GM19467 (cell line): ENCODE results near the gene SUPT20H.
A peak's percentile ranks its signal among the peaks of the same experiment; 100 is the strongest.

Source experiments
- ATAC-seq: cut with Tn5 transposase; IDR thresholded peaks from one replicate; pipeline ENCODE4 v1.9.1; 2021; ENCODE audit warnings: mild to moderate bottlenecking, moderate library complexity; ENCODE audit not compliant: unreplicated experiment

The SUPT20H gene

DNA sequence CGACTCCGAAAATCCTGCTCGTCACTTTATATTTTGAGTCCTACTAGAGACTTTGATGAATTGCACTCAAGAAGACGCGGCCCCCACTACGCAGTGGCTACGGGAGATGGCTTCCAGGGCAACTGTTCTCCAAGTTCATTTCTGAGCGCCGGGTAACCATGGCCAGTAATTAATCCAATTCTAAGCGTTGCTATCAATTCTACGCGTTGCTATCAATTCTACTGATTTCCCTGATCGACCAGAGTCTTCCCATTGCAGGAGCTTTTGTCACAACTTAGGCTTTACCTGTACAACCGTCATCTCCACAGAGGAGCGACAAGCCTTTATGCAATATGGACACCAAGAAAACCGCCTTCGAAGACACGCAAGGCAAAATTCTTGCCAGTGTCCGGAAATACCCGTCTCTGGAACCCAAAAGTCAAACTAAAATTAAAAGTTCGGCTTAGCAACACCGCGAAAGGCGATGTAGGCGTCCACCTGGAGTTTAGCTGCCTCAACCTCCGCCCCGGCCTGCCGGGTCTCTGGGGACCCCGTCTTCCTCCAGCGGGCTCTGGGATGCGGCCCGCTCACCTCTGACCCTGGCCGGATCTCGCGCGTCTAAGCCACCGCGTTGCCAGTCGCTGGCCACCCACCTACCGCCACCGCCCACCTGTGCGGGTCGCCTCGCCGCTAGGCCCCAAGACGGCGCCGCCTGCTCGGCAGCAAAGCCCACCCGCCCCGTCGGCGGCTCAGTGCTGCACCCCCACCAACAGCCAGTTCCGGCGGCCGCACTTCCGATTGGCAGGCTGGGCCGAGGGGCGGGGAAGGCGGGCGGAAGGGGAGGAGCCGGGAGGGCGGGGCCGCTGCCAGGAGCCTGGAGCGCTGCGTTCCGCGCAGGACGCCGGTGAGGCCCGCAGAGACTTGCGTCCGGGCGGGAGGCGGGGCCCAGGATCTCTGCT, at the start of gene SUPT20H:
Gene SUPT20H (minus strand): TSS at position 779 of the 938 bp plus-strand sequence. CDS start 8,198 bp downstream, outside the sequence.
- peak; percentile 98 for ATAC-seq

DNA sequence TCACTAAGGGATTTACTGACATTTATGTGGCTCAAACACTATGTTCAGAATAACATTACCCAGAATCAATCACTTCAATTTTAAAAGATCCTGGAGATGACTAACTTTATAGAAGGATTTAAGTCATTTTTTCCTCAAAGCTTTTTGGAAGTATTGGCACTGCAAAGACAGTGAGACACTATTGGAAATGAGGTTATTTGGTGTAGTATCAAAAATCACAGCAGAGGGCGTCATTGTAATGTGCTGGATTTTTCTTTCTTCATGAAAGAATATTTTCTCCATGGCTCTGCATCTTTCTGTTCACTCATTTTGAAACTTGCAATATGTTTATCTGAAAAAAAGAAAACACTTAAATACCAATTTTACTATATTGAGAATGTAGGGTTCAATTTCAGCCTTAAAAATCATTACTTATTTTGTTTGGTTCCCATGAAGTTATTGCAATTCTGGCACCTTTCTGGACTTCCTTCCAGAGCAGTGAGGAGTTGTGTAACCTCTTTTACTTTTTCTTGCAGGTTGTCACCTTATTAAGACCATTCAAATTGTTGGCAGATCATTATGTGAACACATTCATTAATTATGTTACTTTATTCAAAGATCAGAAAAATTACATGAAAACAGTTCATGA, 49.7 kb upstream of the SUPT20H start:
- no peak for ATAC-seq

DNA sequence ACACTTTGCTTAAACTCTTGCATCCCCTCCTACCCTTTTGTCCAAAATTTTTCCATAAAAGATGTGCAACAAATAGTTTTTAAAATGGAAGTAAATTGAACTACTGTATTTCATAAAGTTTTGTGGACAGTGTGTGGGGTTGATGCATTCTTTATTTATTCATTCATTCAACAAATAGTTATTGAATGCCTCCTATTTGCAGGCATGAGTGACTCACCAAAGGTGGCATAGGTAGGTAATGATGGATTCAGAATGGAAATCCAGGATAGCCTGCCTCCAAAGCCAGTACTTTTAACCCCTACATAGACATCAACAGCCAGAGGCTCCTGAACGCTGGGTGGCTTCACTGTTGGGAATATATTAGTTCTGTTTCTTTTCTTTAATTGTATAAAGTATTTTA, 48.4 kb upstream of the SUPT20H start:
- no peak for ATAC-seq

DNA sequence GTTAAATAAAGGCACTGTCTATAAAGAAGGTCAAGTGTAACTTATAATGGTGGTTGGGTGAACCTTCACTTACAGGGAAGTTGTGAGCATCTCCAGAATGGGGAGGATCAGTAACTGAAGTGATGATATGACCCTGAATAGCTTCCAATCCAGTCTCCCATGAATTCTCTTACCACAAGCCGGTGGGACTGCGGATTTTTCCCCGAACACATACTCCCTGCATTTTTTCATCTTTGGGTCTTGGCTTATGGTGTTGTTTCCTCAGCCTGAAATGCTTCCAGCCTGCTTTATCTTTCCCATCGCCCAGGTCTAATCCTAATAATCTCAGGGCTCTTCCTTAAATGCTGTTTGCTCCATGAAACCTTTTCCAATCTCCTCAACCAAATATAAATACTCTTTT, 48.0 kb upstream of the SUPT20H start:
- no peak for ATAC-seq

DNA sequence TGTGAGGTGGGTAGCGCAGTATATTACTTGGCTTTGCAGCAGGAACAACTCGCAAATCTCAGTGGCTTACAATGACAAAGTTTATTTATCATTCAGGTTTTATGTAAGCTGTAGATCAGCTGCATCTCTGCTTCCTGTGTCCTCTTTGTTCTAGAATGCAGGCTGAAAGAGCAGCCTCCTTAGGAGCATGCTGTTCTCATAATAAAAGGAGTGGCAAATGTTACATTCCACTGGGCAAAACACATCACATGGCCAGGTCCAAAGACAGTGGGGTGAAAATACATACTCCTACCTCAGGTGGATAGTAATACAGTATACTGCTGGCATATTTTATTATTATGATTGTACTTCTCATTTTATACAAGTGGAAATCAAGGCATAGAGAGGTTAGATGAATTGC, 47.2 kb upstream of the SUPT20H start:
- no peak for ATAC-seq

DNA sequence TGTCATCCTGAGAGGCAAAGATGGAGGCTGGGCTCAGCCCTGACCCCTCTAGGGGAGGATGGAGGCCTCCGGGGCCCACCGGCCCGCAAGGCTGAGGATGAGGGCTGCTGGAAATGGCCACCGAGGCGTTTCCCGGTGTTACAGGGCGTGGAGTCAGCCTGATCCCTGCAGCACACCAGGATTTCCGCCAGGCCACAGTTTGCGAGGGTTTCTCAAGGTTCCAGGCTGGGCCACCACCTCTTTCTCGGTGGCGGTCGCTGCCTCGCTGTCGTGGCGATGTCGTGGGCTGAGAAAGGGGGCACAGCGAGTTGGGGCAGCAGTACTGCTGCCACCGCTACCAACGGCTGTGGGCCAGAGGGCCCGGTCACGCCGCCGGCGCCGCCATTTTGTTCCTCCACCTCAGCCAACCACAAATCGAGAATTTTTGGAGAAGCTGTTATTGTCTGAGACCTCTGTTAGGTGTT, 45.8 kb upstream of the SUPT20H start, which contains the start of gene CSNK1A1L:
Gene CSNK1A1L (minus strand): TSS at position 414 of the 464 bp plus-strand sequence. CDS start 408 bp downstream, at position 6.
- no peak for ATAC-seq

DNA sequence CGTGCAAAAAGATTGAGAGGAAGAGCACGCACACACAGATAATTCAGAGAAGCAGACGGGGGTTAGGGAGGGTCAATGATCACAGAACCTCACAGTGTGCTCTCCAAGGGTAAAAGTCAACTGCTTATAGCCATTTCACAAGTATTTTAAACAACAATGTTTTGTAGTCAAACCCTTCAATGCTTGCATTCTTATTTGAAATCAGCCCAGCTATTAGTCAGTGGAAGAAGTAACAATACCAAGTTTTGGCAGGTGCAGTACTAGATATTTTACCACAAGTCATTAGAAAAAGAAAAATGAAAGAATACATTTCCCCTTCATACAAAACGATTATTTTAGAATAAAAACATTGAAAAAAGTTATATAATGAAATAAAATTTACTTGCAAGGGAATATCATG, 43.4 kb upstream of the SUPT20H start:
- ATAC-seq, result no peak

DNA sequence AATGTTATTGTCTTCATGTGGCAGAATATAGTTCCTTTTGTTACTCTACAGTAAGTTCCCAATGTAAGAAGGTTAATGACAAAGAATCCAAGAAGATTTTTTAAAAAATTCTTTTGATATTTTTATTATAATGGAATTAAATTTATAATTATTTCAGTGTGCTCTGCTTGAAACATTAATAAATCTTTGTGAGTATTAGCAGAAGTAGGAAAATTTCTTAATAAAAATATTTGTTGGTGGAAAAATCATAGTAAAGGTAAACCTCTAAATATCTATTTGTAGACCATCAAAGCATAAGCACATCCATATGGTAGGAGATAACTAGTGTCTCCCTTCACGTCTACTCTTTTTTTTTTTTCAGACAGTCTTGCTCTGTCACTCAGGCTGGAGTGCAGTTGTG, 41.7 kb upstream of the SUPT20H start:
- ATAC-seq, result no peak

DNA sequence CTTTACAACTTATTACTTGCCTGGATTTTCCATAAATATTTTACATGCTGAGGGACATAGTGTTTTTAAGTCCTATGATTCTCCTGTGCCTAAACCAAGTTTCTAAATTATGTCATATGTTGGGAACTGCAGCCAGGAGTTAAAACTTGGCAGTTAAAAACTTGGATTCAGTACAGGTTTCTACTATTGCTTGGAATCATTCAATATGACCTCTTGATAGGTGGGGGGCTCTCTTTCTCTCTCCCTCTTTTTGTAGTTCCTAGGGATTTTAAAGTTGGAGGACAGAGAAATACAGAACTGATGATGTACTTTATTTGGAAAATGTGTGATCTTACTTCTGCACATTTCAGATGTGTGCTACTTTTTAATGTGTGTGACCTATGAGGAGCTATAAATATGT, 41.2 kb upstream of the SUPT20H start:
- no peak for ATAC-seq

DNA sequence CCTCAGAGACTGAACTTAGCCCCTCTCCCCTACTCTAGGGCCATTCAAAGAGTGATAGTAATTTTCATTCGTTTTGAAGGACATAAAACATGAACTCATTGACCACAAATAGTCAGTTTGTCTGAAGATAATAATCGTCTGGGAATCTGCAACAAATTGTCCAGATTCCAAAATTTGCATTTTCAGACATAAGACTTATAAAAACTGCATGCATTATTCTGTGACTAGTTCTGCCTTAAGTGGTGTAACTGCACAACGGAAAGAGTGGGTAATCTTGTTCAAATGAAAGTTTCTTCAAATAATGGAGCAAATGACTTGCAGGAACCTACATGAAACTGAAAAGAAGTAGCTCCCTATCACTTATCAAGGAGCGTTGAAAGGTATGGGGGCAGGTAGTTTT, 37.6 kb upstream of the SUPT20H start:
- ATAC-seq, result no peak

DNA sequence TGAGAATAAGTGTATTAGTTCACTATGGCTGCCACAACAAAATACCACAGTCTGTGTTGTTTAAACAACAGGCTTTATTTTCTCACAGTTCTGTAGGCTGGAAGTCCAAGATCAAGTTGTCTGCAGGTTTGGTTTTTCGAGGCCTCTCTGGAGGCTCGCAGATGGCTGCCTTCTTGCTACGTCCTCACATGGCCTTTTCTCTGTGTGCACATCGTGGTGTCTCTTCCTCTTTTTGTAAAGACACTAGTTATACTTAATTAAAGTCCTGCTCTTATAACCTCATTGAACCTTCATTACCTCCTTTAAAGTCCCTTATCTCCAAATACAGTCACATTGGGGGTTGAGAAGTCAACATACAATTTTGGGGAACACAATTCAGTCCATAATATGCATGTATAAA, 35.4 kb upstream of the SUPT20H start:
- ATAC-seq, result no peak

DNA sequence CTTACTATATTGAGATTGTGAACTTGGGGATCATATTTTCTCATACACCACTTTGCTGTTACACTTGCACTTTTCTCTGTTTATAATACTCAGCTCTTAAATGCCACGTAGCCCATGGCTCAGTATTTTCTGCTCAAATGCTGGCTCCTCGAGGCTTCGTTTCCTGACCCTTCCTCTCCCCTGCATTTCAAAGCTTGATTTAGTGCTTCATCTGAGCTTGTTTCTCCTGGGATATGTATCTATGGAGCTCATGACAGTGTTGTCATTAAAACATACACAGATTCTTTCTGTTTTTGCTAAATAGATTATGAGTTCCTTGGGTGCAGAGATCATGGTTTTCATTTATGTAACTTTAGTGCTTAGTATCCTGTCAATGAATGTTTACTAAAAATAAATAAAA, 34.6 kb upstream of the SUPT20H start:
- no peak for ATAC-seq

DNA sequence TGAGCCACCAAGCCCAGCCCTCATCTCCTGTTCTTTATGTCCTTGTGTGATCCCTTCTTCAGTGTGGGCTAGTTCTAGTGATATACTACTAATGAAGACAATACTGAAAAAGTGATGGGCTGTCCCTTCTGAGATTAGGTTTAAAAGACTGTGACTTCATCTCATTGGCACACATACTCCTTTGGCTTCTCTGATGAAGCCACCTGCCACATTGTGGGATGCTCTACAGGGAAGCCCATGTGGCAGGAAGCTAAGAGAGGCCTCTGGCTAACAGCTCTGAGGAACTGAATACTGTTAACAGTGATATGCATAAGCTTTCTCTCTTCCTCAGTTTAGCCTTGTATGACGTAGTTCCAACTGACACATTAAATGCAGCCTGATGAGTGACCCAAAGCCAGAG, 32.3 kb upstream of the SUPT20H start:
- ATAC-seq, result no peak

DNA sequence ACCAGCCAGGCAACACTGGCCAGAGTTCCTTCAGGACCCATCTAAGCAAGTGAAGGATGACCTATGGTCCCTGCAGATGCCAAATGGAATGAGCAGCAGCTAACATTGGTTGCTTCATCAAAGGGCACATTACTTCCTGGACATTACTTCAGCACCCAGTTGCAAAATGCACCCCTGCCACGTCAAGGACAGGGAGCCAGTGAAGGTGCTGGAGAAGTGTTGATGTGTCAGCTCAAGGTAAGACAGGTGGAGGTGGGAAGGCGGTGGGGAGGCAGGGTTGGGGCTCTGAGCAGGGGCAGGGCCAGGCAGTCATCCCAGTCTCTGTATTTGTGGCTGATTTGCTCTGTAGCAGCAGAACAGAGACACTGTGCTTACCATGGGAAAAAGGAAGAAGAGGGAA, 31.4 kb upstream of the SUPT20H start:
- ATAC-seq, result no peak

DNA sequence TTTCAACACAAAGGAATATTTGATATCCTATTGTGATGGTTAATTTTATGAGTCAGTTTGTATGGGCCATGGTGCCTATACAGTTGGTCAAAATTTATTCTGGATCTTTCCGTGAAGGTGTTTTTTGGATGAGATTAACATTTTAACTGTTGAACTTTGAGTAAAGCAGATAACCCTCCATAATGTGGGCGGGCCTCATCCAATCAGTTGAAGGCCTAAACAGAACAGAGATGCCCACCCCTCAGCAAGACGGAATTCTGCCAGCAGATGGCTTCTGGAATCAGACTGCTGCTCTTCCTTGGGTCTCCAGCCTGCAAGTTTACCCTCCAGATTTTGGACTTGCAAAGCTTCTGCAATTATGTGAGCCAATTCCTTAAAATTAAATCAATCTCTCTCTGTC, 30.0 kb upstream of the SUPT20H start:
- no peak for ATAC-seq

DNA sequence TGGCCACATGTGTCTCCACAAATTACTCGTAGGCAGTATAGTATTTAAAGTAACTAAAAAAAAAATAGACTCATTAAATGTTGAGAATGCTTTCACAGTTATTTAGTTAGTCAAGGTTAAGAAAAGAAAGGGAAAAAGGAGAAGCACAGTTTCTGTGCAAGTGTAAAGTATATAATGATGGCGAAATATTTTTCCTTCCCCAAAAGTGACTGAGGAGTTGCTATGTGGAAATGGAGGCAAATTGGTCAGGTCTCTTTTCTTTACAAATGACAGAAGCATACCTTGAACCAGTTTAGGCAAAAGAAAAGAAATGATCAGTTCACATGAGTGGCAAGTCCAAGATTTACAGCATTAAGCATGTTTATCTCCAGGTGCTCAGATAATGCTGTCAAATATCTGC, 28.0 kb upstream of the SUPT20H start:
- no peak for ATAC-seq

DNA sequence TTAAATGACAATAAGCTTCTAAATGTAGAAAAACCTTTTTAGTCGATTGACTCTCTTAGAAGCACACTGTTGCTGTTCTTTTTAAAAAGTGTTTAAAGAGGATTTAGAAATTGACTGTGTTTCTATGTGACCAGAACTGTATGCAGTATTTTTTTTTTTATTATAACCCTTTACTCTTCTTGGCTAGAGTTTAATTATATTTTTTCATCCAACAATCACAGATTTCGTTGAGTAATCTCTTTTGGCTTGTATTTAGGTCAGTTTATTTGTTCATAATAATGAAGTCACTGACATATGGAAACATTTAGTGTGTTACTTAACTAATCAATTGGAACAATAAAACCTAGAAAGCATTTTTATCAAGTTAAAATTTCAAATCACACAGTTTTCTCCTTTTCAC, 26.1 kb upstream of the SUPT20H start:
- ATAC-seq, result no peak

DNA sequence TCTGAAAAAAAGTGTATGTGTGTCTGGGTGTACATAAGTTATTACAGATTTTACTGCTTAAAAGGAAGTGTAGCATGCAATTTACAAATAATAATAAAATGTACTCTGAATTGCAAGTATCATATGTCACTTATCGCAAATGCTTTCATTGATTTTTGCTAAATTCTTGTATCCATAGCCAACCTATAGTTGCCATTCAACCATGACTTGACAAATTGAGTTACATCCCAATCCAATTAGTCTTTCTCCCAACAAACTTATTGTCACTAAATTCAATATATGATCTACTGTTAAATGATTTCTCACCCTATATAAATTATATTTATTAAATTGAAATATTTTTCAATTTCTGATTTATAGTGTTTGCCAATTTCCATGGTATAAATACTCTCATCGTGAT, 17.3 kb upstream of the SUPT20H start:
- no peak for ATAC-seq

DNA sequence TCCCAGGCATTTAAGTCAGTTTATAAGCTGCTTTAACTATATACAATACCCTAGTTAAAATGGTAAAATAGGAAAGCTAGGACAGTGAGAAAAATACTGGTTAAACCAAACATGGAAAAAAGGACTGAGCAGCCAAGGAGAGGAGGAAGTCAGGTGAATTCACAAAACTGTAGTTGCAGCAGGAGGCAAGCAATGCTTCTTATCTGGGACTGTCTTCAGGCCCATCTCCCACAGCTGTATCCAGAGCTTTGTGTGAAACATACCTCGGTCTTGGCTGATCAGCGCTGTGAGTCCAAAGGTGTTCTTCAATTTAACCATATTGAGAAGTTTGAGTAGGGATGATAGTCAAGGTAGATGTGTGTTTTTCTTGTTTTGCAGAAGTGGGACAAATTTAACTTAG, 15.7 kb upstream of the SUPT20H start:
- ATAC-seq, result no peak

DNA sequence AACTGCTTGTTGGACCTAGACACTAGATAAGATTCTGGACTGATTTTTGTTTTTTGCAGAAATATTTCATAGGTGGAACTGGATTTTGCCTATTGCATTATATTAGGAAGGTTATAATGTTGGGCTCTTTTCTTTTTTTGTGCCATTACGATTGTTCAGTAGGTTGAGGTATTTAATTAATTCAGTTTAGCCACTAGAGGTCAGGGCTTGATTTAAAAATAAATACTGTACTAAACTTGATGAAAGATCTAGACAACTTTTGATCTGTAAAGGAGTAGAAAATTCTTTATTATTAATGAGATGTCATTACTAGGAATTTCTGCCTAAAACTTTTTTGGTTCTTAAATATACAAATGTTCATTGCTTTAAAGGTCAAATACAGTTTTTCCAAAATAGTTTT, 15.2 kb upstream of the SUPT20H start:
- no peak for ATAC-seq

DNA sequence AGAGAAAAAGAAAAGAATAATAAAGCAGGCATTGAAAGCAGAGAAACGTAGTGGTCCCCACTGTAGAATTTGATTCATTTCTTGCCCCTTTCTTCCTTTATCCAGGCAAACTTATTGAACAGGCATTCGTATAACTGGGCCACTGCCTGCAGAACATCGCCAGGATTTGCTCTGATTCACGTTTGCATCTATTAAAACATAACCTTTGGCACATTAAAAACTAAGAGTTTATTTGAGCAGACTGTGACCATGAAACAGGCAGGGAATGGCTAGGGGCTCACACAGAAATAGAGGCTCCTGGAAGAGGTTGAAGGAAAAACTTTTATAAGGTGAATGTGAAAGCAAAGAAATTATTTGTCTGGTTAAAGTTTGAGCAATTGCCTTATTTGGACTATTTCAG, 12.5 kb upstream of the SUPT20H start:
- no peak for ATAC-seq

DNA sequence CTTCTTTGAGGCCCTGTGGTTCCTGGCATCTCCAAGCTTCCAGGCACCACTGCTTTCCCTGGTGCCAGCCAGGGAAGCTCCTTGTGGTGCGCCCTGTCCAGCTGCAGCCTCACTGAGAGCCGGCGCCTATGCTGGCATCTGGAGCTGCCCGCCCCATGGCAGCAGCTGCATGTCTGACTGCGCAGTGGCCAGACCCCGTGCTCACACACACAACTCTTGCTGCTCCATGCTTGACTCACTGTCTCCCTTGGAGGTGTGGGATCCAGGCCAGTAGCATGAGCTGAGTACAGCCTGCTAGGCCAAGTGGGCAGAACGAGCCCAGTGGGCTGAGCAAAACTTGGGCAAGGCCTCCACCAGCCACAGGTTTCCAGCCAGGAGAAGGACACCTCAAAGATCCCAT, 11.5 kb upstream of the SUPT20H start:
- ATAC-seq, result no peak
